ENCODE measurements around the gene SH3BP2.
"Not testable (repeated sequence)": the region's sequence is repeated elsewhere in the genome, so short reads cannot be mapped to it uniquely, and the experiment has no call there.

DNA sequence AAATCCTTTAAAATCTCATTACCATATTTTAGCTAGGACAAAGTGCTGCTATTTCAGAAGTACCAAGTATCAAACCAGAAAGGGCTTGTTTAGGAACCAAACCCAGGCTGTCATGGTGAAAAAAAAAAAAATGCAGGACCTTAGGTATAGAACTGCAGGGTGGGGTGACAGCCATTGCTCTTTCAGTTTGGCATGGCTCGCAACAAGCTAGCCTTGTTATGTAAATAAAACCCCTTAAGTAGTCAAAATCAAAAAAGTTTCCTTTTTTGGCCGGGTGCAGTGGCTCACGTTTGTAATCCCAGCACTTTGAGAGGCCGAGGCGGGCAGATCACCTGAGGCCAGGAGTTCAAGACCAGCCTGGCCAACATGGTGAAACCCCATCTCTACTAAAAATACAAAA lies 12.2 kb upstream of the SH3BP2 start:
- not testable (repeated sequence) for TF ChIP-seq POLR2AphosphoS5, POLR2A (IDR thresholded peaks at IDR 0.05)
